K562 (cell line): Measurements from ENCODE around the gene CD2. TPM values are rescaled to one million over a fixed set of nuclear protein-coding genes. Genes with fewer than 3 reads are reported as not detected.

ENCODE experiments used
- ATAC-seq: fragments of 200-7000 bp; cut with Tn5 transposase; 3 replicates; pipeline ENCODE4 v1.9.1; 2020; ENCODE audit warnings: moderate library complexity
- BruUV-seq: library from RNA; stranded (reverse); fragments of 400-500 nt; replicated peaks from 2 replicates; lab custom pipeline; 2021; lab: Mats Ljungman, UMichigan
- CTCF ChIA-PET: fragments of 300-600 bp; formaldehyde crosslinking; extraction: SDS; loops from one replicate; lab custom pipeline; 2021; ENCODE audit warnings: low intra/inter-chr PET ratio; lab: Yijun Ruan, JAX
- POLR2A ChIA-PET: fragments of 300-600, 350-650 bp; sonication (Branson Sonifier 250); formaldehyde crosslinking; extraction: SDS; loops from one replicate; lab custom pipeline; 2021; ENCODE audit warnings: antibody characterized with exemption, inconsistent platforms; lab: Yijun Ruan, JAX
- DNase-seq, 4 experiments: peaks; one replicate each; pipeline versions ENCODE4 v3.0.0 to v3.0.0-alpha.2; 2011 to 2018; ENCODE audit warnings: low spot score in 3 of 4, mixed read lengths in 3 of 4; ENCODE audit errors: extremely low read depth in 1 of 4
- FAIRE-seq: peaks from 2 replicates; lab custom pipeline; 2011; peaks lifted over from hg19 to GRCh38; lab: Jason Lieb, UNC
- H2AFZ ChIP-seq: 2 replicates; pipeline ENCODE4 v1.6.0; 2011; ENCODE audit warnings: low read depth, low read length, control low read depth, inconsistent platforms
- H3K27ac ChIP-seq: fragments of 200-600 bp; 3 replicates; pipeline ENCODE4 v1.8.0; 2011; ENCODE audit warnings: low read depth, mild to moderate bottlenecking, control low read depth, inconsistent platforms, low read length, moderate library complexity, mixed read lengths; ENCODE audit errors: extremely low read depth
- H3K27me3 ChIP-seq, 2 experiments: fragments of 300-600 bp in 1 of 2; 2 replicates in 1 of 2; 3 replicates in 1 of 2; pipeline versions ENCODE4 v1.6.0 to v1.8.0; 2011; ENCODE audit warnings: inconsistent platforms in 2 of 2, low read length in 2 of 2, mild to moderate bottlenecking in 1 of 2, mixed read lengths in 1 of 2, moderate library complexity in 1 of 2; ENCODE audit not compliant: control insufficient read depth in 2 of 2, insufficient read depth in 2 of 2
- H3K36me3 ChIP-seq: fragments of 300-600 bp; 3 replicates; pipeline ENCODE4 v1.8.0; 2011; ENCODE audit warnings: mild to moderate bottlenecking, low read length, inconsistent platforms; ENCODE audit not compliant: control insufficient read depth, insufficient read depth
- H3K4me1 ChIP-seq, 2 experiments: fragments of 200-600 bp in 1 of 2; replicated peaks in 1 of 2; 2 replicates in 1 of 2; 3 replicates in 1 of 2; pipeline versions ENCODE4 v1.5.1 to v1.8.0; 2011; ENCODE audit warnings: inconsistent platforms in 2 of 2, low read length in 2 of 2, mild to moderate bottlenecking in 1 of 2, mixed read lengths in 1 of 2, moderate library complexity in 1 of 2; ENCODE audit not compliant: control insufficient read depth in 2 of 2, insufficient read depth in 2 of 2
- H3K4me2 ChIP-seq: 2 replicates; pipeline ENCODE4 v1.6.1; 2011; ENCODE audit warnings: low read length, control low read depth, inconsistent platforms, mixed read lengths; ENCODE audit not compliant: insufficient read depth
- H3K4me3 ChIP-seq: fragments of 200-600 bp; sonication (generic), shearing (Covaris generic); 2 replicates; pipeline ENCODE4 v1.5.1; 2016; ENCODE audit warnings: control low read depth, inconsistent platforms
- H3K79me2 ChIP-seq: fragments of 200-600 bp; 3 replicates; pipeline ENCODE4 v1.8.0; 2011; ENCODE audit warnings: low read length, inconsistent platforms; ENCODE audit not compliant: control insufficient read depth, insufficient read depth
- H3K9ac ChIP-seq, 2 experiments: 2 replicates each; pipeline versions ENCODE4 v1.6.0 to v1.6.1; 2011; ENCODE audit warnings: low read depth in 2 of 2, low read length in 2 of 2, control low read depth in 1 of 2, inconsistent platforms in 1 of 2, mild to moderate bottlenecking in 1 of 2, mixed read lengths in 1 of 2; ENCODE audit not compliant: insufficient read depth in 1 of 2
- H3K9me1 ChIP-seq: one replicate; pipeline ENCODE4 v1.6.0; 2011; ENCODE audit warnings: inconsistent platforms, mild to moderate bottlenecking, low read length, moderate library complexity; ENCODE audit not compliant: control insufficient read depth, insufficient read depth
- H3K9me3 ChIP-seq: replicated peaks from 2 replicates; pipeline ENCODE4 v1.5.1; 2011; ENCODE audit warnings: low read depth, low read length, inconsistent platforms; ENCODE audit not compliant: control insufficient read depth, insufficient read depth
- H4K20me1 ChIP-seq: replicated peaks from 2 replicates; pipeline ENCODE4 v1.6.1; 2011; ENCODE audit warnings: low read length, inconsistent platforms, mixed read lengths; ENCODE audit not compliant: control insufficient read depth, insufficient read depth
- BHLHE40 ChIP-seq: IDR thresholded peaks from 2 replicates; pipeline ENCODE4 v1.6.1; 2011; ENCODE audit warnings: low read length, improper control_type of control experiment
- CBX3 ChIP-seq, 2 experiments: IDR thresholded peaks; 1 replicate in 1 of 2; 2 replicates in 1 of 2; pipeline ENCODE4 v1.6.1; 2012; ENCODE audit warnings: inconsistent platforms in 2 of 2, low read length in 2 of 2, borderline replicate concordance in 1 of 2, control low read depth in 1 of 2
- TRIM28 ChIP-seq: fragments of 450-650 bp; IDR thresholded peaks from 2 replicates; pipeline ENCODE4 v1.6.1; 2017
- ZNF280A ChIP-seq: fragments of 450-650 bp; IDR thresholded peaks from 2 replicates; pipeline ENCODE4 v1.6.1; 2018; ENCODE audit warnings: mild to moderate bottlenecking, low read depth; ENCODE audit not compliant: partially characterized antibody
- ZNF740 ChIP-seq, 3 experiments: fragments of 200-800 bp in 1 of 3; sonication (Bioruptor generic) in 1 of 3; sonication (generic) in 1 of 3; formaldehyde crosslinking in 1 of 3; IDR thresholded peaks; 2 replicates each; pipeline versions ENCODE4 v1.6.1 to v1.8.0; 2016 to 2022; ENCODE audit warnings: mild to moderate bottlenecking in 2 of 3, missing compliant biosample characterization in 2 of 3, missing genetic modification characterization in 2 of 3, missing genetic modification reagents in 1 of 3
- WGBS: fragments of 100-300 bp; shearing (Covaris generic); methylation state at CpG from one replicate; pipeline ENCODE4 v1.1.6; 2016; ENCODE audit warnings: low coverage, mixed read lengths; ENCODE audit not compliant: insufficient coverage; ENCODE audit errors: missing lambda C conversion rate; 5-methylcytosine and 5-hydroxymethylcytosine counted together
- in situ Hi-C: fragments of 300-500 bp; cut with MboI; formaldehyde crosslinking; loops from 4 replicates; pipeline ENCODE4 v1.15.0; 2018; ENCODE audit warnings: inconsistent platforms, mixed read lengths
- intact Hi-C: fragments of 100-400 bp; cut with micrococcal nuclease; formaldehyde crosslinking; loops from 2 replicates; pipeline ENCODE4 v1.14.2; 2022
- polyA plus RNA-seq, 8 experiments: library from polyadenylated mRNA; depleted of rRNA in 4 of 8; stranded (reverse) in 5 of 8; unstranded in 3 of 8; fragments of >200 nt; fragmentation: Nextera tagmentation in 2 of 8; fragmentation: Illumina TruSeq in 1 of 8; extraction: Ambion mirVana in 2 of 8; extraction: Trizol in 1 of 8; gene quantifications; 2 replicates each; pipeline versions ENCODE4 v1.2.1 to v1.2.3, GENCODE V29; 2011 to 2014; ENCODE audit warnings: inconsistent platforms in 1 of 8, missing spikeins in 1 of 8
- total RNA-seq, 7 experiments: library from RNA; depleted of rRNA in 6 of 7; stranded (reverse); fragments of >200 nt in 6 of 7; fragmentation: Illumina TruSeq in 2 of 7; extraction: Trizol in 2 of 7; gene quantifications; 2 replicates each; pipeline versions ENCODE4 v1.2.1 to v1.2.3, GENCODE V29; 2011 to 2021; ENCODE audit warnings: low replicate concordance in 1 of 7

CD2 gene
- total and polyA plus RNA-seq, 9 of the 15 experiments (the other 6 are each of a cell fraction or from before 2014, with no cell fraction given), result 0.07 to 0.16 TPM; not detected in 7

- no peaks in the 10 kb centered on the region for H3K79me2 ChIP-seq
- ATAC-seq, result no peak
- TF ChIP-seq TRIM28 (peak; percentile 66; the same call in 1 of the 2 replicates), ZNF280A (peak; percentile 55), BHLHE40 (no peak), CBX3 (IDR thresholded peaks at IDR 0.05; ENCODE audit: borderline replicate concordance in 1 of 2, low read length in 2 of 2) (0 out of 3 replicates have a peak, but pooled peaks of 1 of the 2 experiments have one; percentile 52), ZNF740 (CRISPR knock-in tag; IDR thresholded peaks at IDR 0.05) (no peak), ZNF740 (tag; IDR thresholded peaks at IDR 0.05) (no peak)
- TF ChIP-seq, all 486 proteins: peak for 3
- POLR2A ChIA-PET, result interaction anchor here (1.1 to 1.5 kb wide), 3 partner anchors 8 to 14 kb away, joined by 4 to 5 read pairs (median 4); no protein-coding TSS in a partner anchor
- no peaks in the 10 kb centered on the region for H3K36me3 ChIP-seq
- no peak overlapping the region for H3K27ac ChIP-seq
- 35% methylated on average over 1 of the region's 1 CpG for WGBS
- H3K9me3 ChIP-seq, result no peaks in the 10 kb centered on the region
- H3K9ac ChIP-seq, result no peak overlapping the region
- no peaks in the 10 kb centered on the region for H3K9me1 ChIP-seq
- CTCF ChIA-PET, result no interaction called here
- in situ Hi-C loops (no loop called here), intact Hi-C loops (no loop called here)
- BruUV-seq, result no TSS peak
- H3K4me2 ChIP-seq, result no peak overlapping the region
- no peaks in the 10 kb centered on the region for H3K4me1 ChIP-seq
- no peak overlapping the region for H2AFZ ChIP-seq
- FAIRE-seq (no peak), DNase-seq (no peak)
- no peaks in the 10 kb centered on the region for H3K27me3 ChIP-seq
- H4K20me1 ChIP-seq, result no peaks in the 10 kb centered on the region
- no peak overlapping the region for H3K4me3 ChIP-seq
Observed at GRCh38 chr1:116786049-116786448, 31.8 kb downstream of the CD2 start.
